K562 (cell line): ENCODE data around the gene SPON1. TPM values are rescaled to one million over a fixed set of nuclear protein-coding genes. Genes with fewer than 3 reads are reported as not detected.

ENCODE experiments used
- ATAC-seq: fragments of 200-7000 bp; cut with Tn5 transposase; 3 replicates; pipeline ENCODE4 v1.9.1; 2020; ENCODE audit warnings: moderate library complexity
- BruUV-seq: library from RNA; stranded (reverse); fragments of 400-500 nt; replicated peaks from 2 replicates; lab custom pipeline; 2021; lab: Mats Ljungman, UMichigan
- CTCF ChIA-PET: fragments of 300-600 bp; formaldehyde crosslinking; extraction: SDS; loops from one replicate; lab custom pipeline; 2021; ENCODE audit warnings: low intra/inter-chr PET ratio; lab: Yijun Ruan, JAX
- POLR2A ChIA-PET: fragments of 300-600, 350-650 bp; sonication (Branson Sonifier 250); formaldehyde crosslinking; extraction: SDS; loops from one replicate; lab custom pipeline; 2021; ENCODE audit warnings: antibody characterized with exemption, inconsistent platforms; lab: Yijun Ruan, JAX
- DNase-seq, 4 experiments: peaks; one replicate each; pipeline versions ENCODE4 v3.0.0 to v3.0.0-alpha.2; 2011 to 2018; ENCODE audit warnings: low spot score in 3 of 4, mixed read lengths in 3 of 4; ENCODE audit errors: extremely low read depth in 1 of 4
- FAIRE-seq: peaks from 2 replicates; lab custom pipeline; 2011; peaks lifted over from hg19 to GRCh38; lab: Jason Lieb, UNC
- H2AFZ ChIP-seq: 2 replicates; pipeline ENCODE4 v1.6.0; 2011; ENCODE audit warnings: low read depth, low read length, control low read depth, inconsistent platforms
- H3K27ac ChIP-seq: fragments of 200-600 bp; 3 replicates; pipeline ENCODE4 v1.8.0; 2011; ENCODE audit warnings: low read depth, mild to moderate bottlenecking, control low read depth, inconsistent platforms, low read length, moderate library complexity, mixed read lengths; ENCODE audit errors: extremely low read depth
- H3K27me3 ChIP-seq, 2 experiments: fragments of 300-600 bp in 1 of 2; 2 replicates in 1 of 2; 3 replicates in 1 of 2; pipeline versions ENCODE4 v1.6.0 to v1.8.0; 2011; ENCODE audit warnings: inconsistent platforms in 2 of 2, low read length in 2 of 2, mild to moderate bottlenecking in 1 of 2, mixed read lengths in 1 of 2, moderate library complexity in 1 of 2; ENCODE audit not compliant: control insufficient read depth in 2 of 2, insufficient read depth in 2 of 2
- H3K36me3 ChIP-seq: fragments of 300-600 bp; 3 replicates; pipeline ENCODE4 v1.8.0; 2011; ENCODE audit warnings: mild to moderate bottlenecking, low read length, inconsistent platforms; ENCODE audit not compliant: control insufficient read depth, insufficient read depth
- H3K4me1 ChIP-seq, 2 experiments: fragments of 200-600 bp in 1 of 2; replicated peaks in 1 of 2; 2 replicates in 1 of 2; 3 replicates in 1 of 2; pipeline versions ENCODE4 v1.5.1 to v1.8.0; 2011; ENCODE audit warnings: inconsistent platforms in 2 of 2, low read length in 2 of 2, mild to moderate bottlenecking in 1 of 2, mixed read lengths in 1 of 2, moderate library complexity in 1 of 2; ENCODE audit not compliant: control insufficient read depth in 2 of 2, insufficient read depth in 2 of 2
- H3K4me2 ChIP-seq: 2 replicates; pipeline ENCODE4 v1.6.1; 2011; ENCODE audit warnings: low read length, control low read depth, inconsistent platforms, mixed read lengths; ENCODE audit not compliant: insufficient read depth
- H3K4me3 ChIP-seq: fragments of 200-600 bp; sonication (generic), shearing (Covaris generic); 2 replicates; pipeline ENCODE4 v1.5.1; 2016; ENCODE audit warnings: control low read depth, inconsistent platforms
- H3K79me2 ChIP-seq: fragments of 200-600 bp; 3 replicates; pipeline ENCODE4 v1.8.0; 2011; ENCODE audit warnings: low read length, inconsistent platforms; ENCODE audit not compliant: control insufficient read depth, insufficient read depth
- H3K9ac ChIP-seq, 2 experiments: 2 replicates each; pipeline versions ENCODE4 v1.6.0 to v1.6.1; 2011; ENCODE audit warnings: low read depth in 2 of 2, low read length in 2 of 2, control low read depth in 1 of 2, inconsistent platforms in 1 of 2, mild to moderate bottlenecking in 1 of 2, mixed read lengths in 1 of 2; ENCODE audit not compliant: insufficient read depth in 1 of 2
- H3K9me1 ChIP-seq: one replicate; pipeline ENCODE4 v1.6.0; 2011; ENCODE audit warnings: inconsistent platforms, mild to moderate bottlenecking, low read length, moderate library complexity; ENCODE audit not compliant: control insufficient read depth, insufficient read depth
- H3K9me3 ChIP-seq: replicated peaks from 2 replicates; pipeline ENCODE4 v1.5.1; 2011; ENCODE audit warnings: low read depth, low read length, inconsistent platforms; ENCODE audit not compliant: control insufficient read depth, insufficient read depth
- H4K20me1 ChIP-seq: replicated peaks from 2 replicates; pipeline ENCODE4 v1.6.1; 2011; ENCODE audit warnings: low read length, inconsistent platforms, mixed read lengths; ENCODE audit not compliant: control insufficient read depth, insufficient read depth
- ARNT ChIP-seq, 2 experiments: fragments of 450-650 bp; IDR thresholded peaks; 2 replicates each; pipeline ENCODE4 v1.6.1; 2016; ENCODE audit warnings: mild to moderate bottlenecking in 1 of 2
- HNRNPH1 ChIP-seq: fragments of 200-400 bp; formaldehyde crosslinking; optimal IDR thresholded peaks from 2 replicates; pipeline ENCODE3; 2017; ENCODE audit warnings: low read depth, mild to moderate bottlenecking, low read length, moderate library complexity
- JUND ChIP-seq, 2 experiments: IDR thresholded peaks; 2 replicates in 1 of 2; 3 replicates in 1 of 2; pipeline ENCODE4 v1.6.1; 2011; ENCODE audit warnings: borderline replicate concordance in 2 of 2, low read depth in 2 of 2, low read length in 2 of 2, improper control_type of control experiment in 1 of 2, missing biosample characterization in 1 of 2, missing genetic modification characterization in 1 of 2, missing genetic modification reagents in 1 of 2
- PURB ChIP-seq: sonication (generic); formaldehyde crosslinking; IDR thresholded peaks from 2 replicates; pipeline ENCODE4 v1.9.0; 2021; ENCODE audit warnings: low read depth, mild to moderate bottlenecking, missing genetic modification reagents
- SRSF1 ChIP-seq: fragments of 200-400 bp; formaldehyde crosslinking; IDR thresholded peaks from 2 replicates; pipeline ENCODE4 v1.6.1; 2017; ENCODE audit warnings: mild to moderate bottlenecking, low read depth, low read length, moderate library complexity
- ZNF764 ChIP-seq: fragments of 250-450 bp; sonication (Bioruptor Pico); IDR thresholded peaks from 2 replicates; pipeline ENCODE4 v1.4.0; 2020; ENCODE audit warnings: low read depth, mild to moderate bottlenecking, moderate library complexity
- WGBS: fragments of 100-300 bp; shearing (Covaris generic); methylation state at CpG from one replicate; pipeline ENCODE4 v1.1.6; 2016; ENCODE audit warnings: low coverage, mixed read lengths; ENCODE audit not compliant: insufficient coverage; ENCODE audit errors: missing lambda C conversion rate; 5-methylcytosine and 5-hydroxymethylcytosine counted together
- in situ Hi-C: fragments of 300-500 bp; cut with MboI; formaldehyde crosslinking; loops from 4 replicates; pipeline ENCODE4 v1.15.0; 2018; ENCODE audit warnings: inconsistent platforms, mixed read lengths
- intact Hi-C: fragments of 100-400 bp; cut with micrococcal nuclease; formaldehyde crosslinking; loops from 2 replicates; pipeline ENCODE4 v1.14.2; 2022
- polyA plus RNA-seq, 8 experiments: library from polyadenylated mRNA; depleted of rRNA in 4 of 8; stranded (reverse) in 5 of 8; unstranded in 3 of 8; fragments of >200 nt; fragmentation: Nextera tagmentation in 2 of 8; fragmentation: Illumina TruSeq in 1 of 8; extraction: Ambion mirVana in 2 of 8; extraction: Trizol in 1 of 8; gene quantifications; 2 replicates each; pipeline versions ENCODE4 v1.2.1 to v1.2.3, GENCODE V29; 2011 to 2014; ENCODE audit warnings: inconsistent platforms in 1 of 8, missing spikeins in 1 of 8
- total RNA-seq, 7 experiments: library from RNA; depleted of rRNA in 6 of 7; stranded (reverse); fragments of >200 nt in 6 of 7; fragmentation: Illumina TruSeq in 2 of 7; extraction: Trizol in 2 of 7; gene quantifications; 2 replicates each; pipeline versions ENCODE4 v1.2.1 to v1.2.3, GENCODE V29; 2011 to 2021; ENCODE audit warnings: low replicate concordance in 1 of 7
- TF ChIP-seq, protein P1 (sequence below), 3 experiments: fragments of 200-800 bp in 1 of 3; fragments of 250-450 bp in 1 of 3; fragments of 450-650 bp in 1 of 3; sonication (Bioruptor Pico) in 1 of 3; sonication (Bioruptor generic) in 1 of 3; formaldehyde crosslinking in 1 of 3; IDR thresholded peaks; 2 replicates each; pipeline versions ENCODE4 v1.6.1 to v1.8.0; 2016 to 2022; ENCODE audit warnings: mild to moderate bottlenecking in 2 of 3, missing genetic modification characterization in 2 of 3, missing compliant biosample characterization in 1 of 3, moderate library complexity in 1 of 3
- TF ChIP-seq, protein P2 (sequence below), 3 experiments: IDR thresholded peaks in 2 of 3; conservative IDR thresholded peaks in 1 of 3; 2 replicates each; pipeline ENCODE4 v1.5.1; 2011 to 2012; ENCODE audit warnings: low read length in 3 of 3, mild to moderate bottlenecking in 3 of 3, control low read depth in 2 of 3, improper control_type of control experiment in 1 of 3, inconsistent platforms in 1 of 3, low read depth in 1 of 3, mixed read lengths in 1 of 3, moderate library complexity in 1 of 3; ENCODE audit not compliant: insufficient read depth in 2 of 3
- TF ChIP-seq, protein P3 (sequence below): sonication (generic); formaldehyde crosslinking; IDR thresholded peaks from 2 replicates; pipeline ENCODE4 v1.8.1; 2023; ENCODE audit warnings: mild to moderate bottlenecking, missing genetic modification reagents, moderate library complexity
- TF ChIP-seq, protein P4 (sequence below): fragments of 250-450 bp; sonication (Bioruptor Pico); IDR thresholded peaks from 2 replicates; pipeline ENCODE4 v1.4.0; 2020; ENCODE audit warnings: mild to moderate bottlenecking

SPON1 gene
- total and polyA plus RNA-seq, 9 of the 15 experiments (the other 6 are each of a cell fraction or from before 2014, with no cell fraction given) = 0.04 to 0.06 TPM; not detected in 7

DNA sequence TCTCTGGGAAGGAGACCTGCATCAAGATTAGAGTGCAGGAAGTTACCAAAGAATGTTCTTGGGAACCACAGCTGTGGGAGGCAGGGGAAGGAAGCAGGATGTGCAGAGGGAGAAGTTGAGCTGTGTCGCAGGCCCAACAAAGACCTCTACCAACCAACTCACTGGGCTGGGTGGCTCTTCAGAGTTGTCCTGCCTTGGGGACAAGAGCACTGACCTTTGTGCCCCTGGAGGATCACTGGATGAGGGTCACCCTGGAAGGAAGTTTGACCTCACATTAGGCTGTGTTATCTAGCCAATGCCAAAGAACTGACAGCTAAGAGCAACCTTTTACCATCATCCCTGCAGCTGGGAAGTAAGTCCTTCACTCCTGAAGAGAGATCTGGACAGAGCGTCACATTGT lies 265.8 kb downstream of the SPON1 start:
- in situ Hi-C loops = no loop called here
- no peaks in the 10 kb centered on the region for H3K9me3 ChIP-seq
- peaks cover 13 to 33% of the 10 kb centered on the region in 2 experiments for H3K27me3 ChIP-seq
- FAIRE-seq = no peak
- H3K9ac ChIP-seq = no peak overlapping the region
- DNase-seq = no peak
- H2AFZ ChIP-seq = no peak overlapping the region
- no peaks in the 10 kb centered on the region for H4K20me1 ChIP-seq
- H3K4me3 ChIP-seq = no peak overlapping the region
- CTCF ChIA-PET = no interaction called here
- no peak overlapping the region for H3K4me2 ChIP-seq
- no peaks in the 10 kb centered on the region for H3K9me1 ChIP-seq
- no peaks in the 10 kb centered on the region for H3K4me1 ChIP-seq
- intact Hi-C loops = no loop called here
- H3K27ac ChIP-seq = no peak overlapping the region
- no peak for ATAC-seq
- no peaks in the 10 kb centered on the region for H3K79me2 ChIP-seq
- H3K36me3 ChIP-seq = no peaks in the 10 kb centered on the region
- POLR2A ChIA-PET = interaction anchor here (0.5 to 0.7 kb wide), 2 partner anchors 439 to 453 kb away, joined by 3 to 4 read pairs; no protein-coding TSS in a partner anchor
- WGBS = 0% methylated on average over 2 of the region's 2 CpGs
- BruUV-seq = no TSS peak
- no peak for TF ChIP-seq JUND (IDR thresholded peaks at IDR 0.05; ENCODE audit: borderline replicate concordance, low read depth, low read length)
- no peak for TF ChIP-seq JUND (tag; IDR thresholded peaks at IDR 0.05; ENCODE audit: borderline replicate concordance, low read depth, low read length)
- no peak for TF ChIP-seq ZNF764 (CRISPR knock-in tag)
- no peak for TF ChIP-seq HNRNPH1
- TF ChIP-seq, protein P1, sequence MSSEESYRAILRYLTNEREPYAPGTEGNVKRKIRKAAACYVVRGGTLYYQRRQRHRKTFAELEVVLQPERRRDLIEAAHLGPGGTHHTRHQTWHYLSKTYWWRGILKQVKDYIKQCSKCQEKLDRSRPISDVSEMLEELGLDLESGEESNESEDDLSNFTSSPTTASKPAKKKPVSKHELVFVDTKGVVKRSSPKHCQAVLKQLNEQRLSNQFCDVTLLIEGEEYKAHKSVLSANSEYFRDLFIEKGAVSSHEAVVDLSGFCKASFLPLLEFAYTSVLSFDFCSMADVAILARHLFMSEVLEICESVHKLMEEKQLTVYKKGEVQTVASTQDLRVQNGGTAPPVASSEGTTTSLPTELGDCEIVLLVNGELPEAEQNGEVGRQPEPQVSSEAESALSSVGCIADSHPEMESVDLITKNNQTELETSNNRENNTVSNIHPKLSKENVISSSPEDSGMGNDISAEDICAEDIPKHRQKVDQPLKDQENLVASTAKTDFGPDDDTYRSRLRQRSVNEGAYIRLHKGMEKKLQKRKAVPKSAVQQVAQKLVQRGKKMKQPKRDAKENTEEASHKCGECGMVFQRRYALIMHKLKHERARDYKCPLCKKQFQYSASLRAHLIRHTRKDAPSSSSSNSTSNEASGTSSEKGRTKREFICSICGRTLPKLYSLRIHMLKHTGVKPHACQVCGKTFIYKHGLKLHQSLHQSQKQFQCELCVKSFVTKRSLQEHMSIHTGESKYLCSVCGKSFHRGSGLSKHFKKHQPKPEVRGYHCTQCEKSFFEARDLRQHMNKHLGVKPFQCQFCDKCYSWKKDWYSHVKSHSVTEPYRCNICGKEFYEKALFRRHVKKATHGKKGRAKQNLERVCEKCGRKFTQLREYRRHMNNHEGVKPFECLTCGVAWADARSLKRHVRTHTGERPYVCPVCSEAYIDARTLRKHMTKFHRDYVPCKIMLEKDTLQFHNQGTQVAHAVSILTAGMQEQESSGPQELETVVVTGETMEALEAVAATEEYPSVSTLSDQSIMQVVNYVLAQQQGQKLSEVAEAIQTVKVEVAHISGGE (CRISPR knock-in tag; IDR thresholded peaks at IDR 0.05) = no peak
- TF ChIP-seq, protein P2, sequence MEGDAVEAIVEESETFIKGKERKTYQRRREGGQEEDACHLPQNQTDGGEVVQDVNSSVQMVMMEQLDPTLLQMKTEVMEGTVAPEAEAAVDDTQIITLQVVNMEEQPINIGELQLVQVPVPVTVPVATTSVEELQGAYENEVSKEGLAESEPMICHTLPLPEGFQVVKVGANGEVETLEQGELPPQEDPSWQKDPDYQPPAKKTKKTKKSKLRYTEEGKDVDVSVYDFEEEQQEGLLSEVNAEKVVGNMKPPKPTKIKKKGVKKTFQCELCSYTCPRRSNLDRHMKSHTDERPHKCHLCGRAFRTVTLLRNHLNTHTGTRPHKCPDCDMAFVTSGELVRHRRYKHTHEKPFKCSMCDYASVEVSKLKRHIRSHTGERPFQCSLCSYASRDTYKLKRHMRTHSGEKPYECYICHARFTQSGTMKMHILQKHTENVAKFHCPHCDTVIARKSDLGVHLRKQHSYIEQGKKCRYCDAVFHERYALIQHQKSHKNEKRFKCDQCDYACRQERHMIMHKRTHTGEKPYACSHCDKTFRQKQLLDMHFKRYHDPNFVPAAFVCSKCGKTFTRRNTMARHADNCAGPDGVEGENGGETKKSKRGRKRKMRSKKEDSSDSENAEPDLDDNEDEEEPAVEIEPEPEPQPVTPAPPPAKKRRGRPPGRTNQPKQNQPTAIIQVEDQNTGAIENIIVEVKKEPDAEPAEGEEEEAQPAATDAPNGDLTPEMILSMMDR (IDR thresholded peaks at IDR 0.05 in 2 of 3, conservative IDR thresholded peaks at IDR 0.05 in 1 of 3; ENCODE audit: insufficient read depth in 2 of 3, low read depth in 1 of 3, low read length in 3 of 3) = no peak
- TF ChIP-seq, protein P3, sequence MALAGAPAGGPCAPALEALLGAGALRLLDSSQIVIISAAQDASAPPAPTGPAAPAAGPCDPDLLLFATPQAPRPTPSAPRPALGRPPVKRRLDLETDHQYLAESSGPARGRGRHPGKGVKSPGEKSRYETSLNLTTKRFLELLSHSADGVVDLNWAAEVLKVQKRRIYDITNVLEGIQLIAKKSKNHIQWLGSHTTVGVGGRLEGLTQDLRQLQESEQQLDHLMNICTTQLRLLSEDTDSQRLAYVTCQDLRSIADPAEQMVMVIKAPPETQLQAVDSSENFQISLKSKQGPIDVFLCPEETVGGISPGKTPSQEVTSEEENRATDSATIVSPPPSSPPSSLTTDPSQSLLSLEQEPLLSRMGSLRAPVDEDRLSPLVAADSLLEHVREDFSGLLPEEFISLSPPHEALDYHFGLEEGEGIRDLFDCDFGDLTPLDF = no peak
- TF ChIP-seq ARNT (IDR thresholded peaks at IDR 0.05) = no peak
- no peak for TF ChIP-seq SRSF1
- TF ChIP-seq PURB = no peak
- TF ChIP-seq, protein P4, sequence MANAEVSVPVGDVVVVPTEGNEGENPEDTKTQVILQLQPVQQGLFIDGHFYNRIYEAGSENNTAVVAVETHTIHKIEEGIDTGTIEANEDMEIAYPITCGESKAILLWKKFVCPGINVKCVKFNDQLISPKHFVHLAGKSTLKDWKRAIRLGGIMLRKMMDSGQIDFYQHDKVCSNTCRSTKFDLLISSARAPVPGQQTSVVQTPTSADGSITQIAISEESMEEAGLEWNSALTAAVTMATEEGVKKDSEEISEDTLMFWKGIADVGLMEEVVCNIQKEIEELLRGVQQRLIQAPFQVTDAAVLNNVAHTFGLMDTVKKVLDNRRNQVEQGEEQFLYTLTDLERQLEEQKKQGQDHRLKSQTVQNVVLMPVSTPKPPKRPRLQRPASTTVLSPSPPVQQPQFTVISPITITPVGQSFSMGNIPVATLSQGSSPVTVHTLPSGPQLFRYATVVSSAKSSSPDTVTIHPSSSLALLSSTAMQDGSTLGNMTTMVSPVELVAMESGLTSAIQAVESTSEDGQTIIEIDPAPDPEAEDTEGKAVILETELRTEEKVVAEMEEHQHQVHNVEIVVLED = no peak
